ENCODE results near the gene ARVCF. TPM values are rescaled to one million over a fixed set of nuclear protein-coding genes. Genes with fewer than 3 reads are reported as not detected.

The ARVCF gene
- total and polyA plus RNA-seq, 2 experiments from 2014 or later: 1.1 to 4.0 TPM

- Histone ChIP-seq H3K36me3 (ENCODE audit: low read depth) (no peaks in the 10 kb centered on the region), H3K9me2 (ENCODE audit: insufficient read depth) (no peaks in the 10 kb centered on the region), H3K9ac (peak overlapping the region; percentile 18; the same call in 1 of the 2 replicates), H3K79me2 (ENCODE audit: insufficient read depth) (peaks cover 68% of the 10 kb centered on the region), H3K27me3 (replicated peaks; ENCODE audit: insufficient read depth) (no peaks in the 10 kb centered on the region), H3K4me3 (no peak overlapping the region), H3F3A (ENCODE audit: insufficient read depth) (no peaks in the 10 kb centered on the region), H3K4me1 (ENCODE audit: insufficient read depth) (peaks cover 7% of the 10 kb centered on the region), H3K27ac (no peak overlapping the region), H4K20me1 (ENCODE audit: insufficient read depth) (no peaks in the 10 kb centered on the region), H3K4me2 (ENCODE audit: unreplicated experiment) (no peak overlapping the region), H2AFZ (no peak overlapping the region), H3K9me3 (ENCODE audit: low read depth) (no peaks in the 10 kb centered on the region)
- no peak for DNase-seq
- no peak for TF ChIP-seq EZH2 (IDR thresholded peaks at IDR 0.05; ENCODE audit: insufficient read depth, poor library complexity, severe bottlenecking)
- 82 to 89% methylated on average over 10 of the region's 10 CpGs for WGBS, 2 experiments (ENCODE audit: low coverage in 1 of 2, low lambda C conversion rate in 2 of 2, missing lambda C conversion rate in 2 of 2)
- in situ Hi-C loops (cut with MboI): no loop called here
These were observed 6.5 kb upstream of the ARVCF start for GRCh38 chr22:20022978-20023613.

GRCh38 chr22:20022231-20022977 is 5.8 kb upstream of the ARVCF start:
- peak overlapping the region; percentile 97 for H3K9ac ChIP-seq
- WGBS, 2 experiments (ENCODE audit: low coverage in 1 of 2, low lambda C conversion rate in 2 of 2, missing lambda C conversion rate in 2 of 2): 78 to 81% methylated on average over 10 to 11 of the region's 11 CpGs

GRCh38 chr22:20021196-20022181 is 4.9 kb upstream of the ARVCF start:
- DNase-seq: peak; percentile 91
- H3K9ac ChIP-seq: peak overlapping the region; percentile 97
- no peak for TF ChIP-seq EZH2phosphoT487 (IDR thresholded peaks at IDR 0.05; ENCODE audit: insufficient read depth, low read depth)
- TF ChIP-seq EZH2 (IDR thresholded peaks at IDR 0.05; ENCODE audit: insufficient read depth, poor library complexity, severe bottlenecking): no peak
- no peaks in the 10 kb centered on the region for H3F3A ChIP-seq (ENCODE audit: insufficient read depth)
- no peaks in the 10 kb centered on the region for H4K20me1 ChIP-seq (ENCODE audit: insufficient read depth)
- H3K4me1 ChIP-seq (ENCODE audit: insufficient read depth): peaks cover 7% of the 10 kb centered on the region
- 2% methylated on average over 36 of the region's 36 CpGs for WGBS, 2 experiments (ENCODE audit: low coverage in 1 of 2, low lambda C conversion rate in 2 of 2, missing lambda C conversion rate in 2 of 2)
- no peaks in the 10 kb centered on the region for H3K9me2 ChIP-seq (ENCODE audit: insufficient read depth)
- H3K27me3 ChIP-seq (replicated peaks; ENCODE audit: insufficient read depth): no peaks in the 10 kb centered on the region
- H3K4me3 ChIP-seq: peak overlapping the region; percentile 87
- peak overlapping the region; percentile 80 for H3K4me2 ChIP-seq (ENCODE audit: unreplicated experiment)
- H2AFZ ChIP-seq: peak overlapping the region; percentile 62; the same call in 1 of the 2 replicates
- in situ Hi-C loops (cut with MboI): no loop called here
- H3K79me2 ChIP-seq (ENCODE audit: insufficient read depth): peaks cover 55% of the 10 kb centered on the region
- no peaks in the 10 kb centered on the region for H3K9me3 ChIP-seq (ENCODE audit: low read depth)
- H3K36me3 ChIP-seq (ENCODE audit: low read depth): no peaks in the 10 kb centered on the region
- H3K27ac ChIP-seq: peak overlapping the region; percentile 81

More at GRCh38 chr22:20022231-20022977, 5.8 kb upstream of the ARVCF start:
- peaks cover 64% of the 10 kb centered on the region for H3K79me2 ChIP-seq (ENCODE audit: insufficient read depth)
- no peaks in the 10 kb centered on the region for H3K9me2 ChIP-seq (ENCODE audit: insufficient read depth)
- H3K4me2 ChIP-seq (ENCODE audit: unreplicated experiment): peak overlapping the region; percentile 80
- in situ Hi-C loops (cut with MboI): no loop called here
- no peak for DNase-seq
- H3K4me3 ChIP-seq: peak overlapping the region; percentile 87
- H3K9me3 ChIP-seq (ENCODE audit: low read depth): no peaks in the 10 kb centered on the region
- peaks cover 7% of the 10 kb centered on the region for H3K4me1 ChIP-seq (ENCODE audit: insufficient read depth)
- H2AFZ ChIP-seq: no peak overlapping the region
- no peaks in the 10 kb centered on the region for H3F3A ChIP-seq (ENCODE audit: insufficient read depth)
- TF ChIP-seq EZH2 (IDR thresholded peaks at IDR 0.05; ENCODE audit: insufficient read depth, poor library complexity, severe bottlenecking) (no peak), EZH2phosphoT487 (IDR thresholded peaks at IDR 0.05; ENCODE audit: insufficient read depth, low read depth) (no peak)
- H4K20me1 ChIP-seq (ENCODE audit: insufficient read depth): no peaks in the 10 kb centered on the region
- no peaks in the 10 kb centered on the region for H3K27me3 ChIP-seq (replicated peaks; ENCODE audit: insufficient read depth)
- H3K36me3 ChIP-seq (ENCODE audit: low read depth): no peaks in the 10 kb centered on the region
- H3K27ac ChIP-seq: peak overlapping the region; percentile 81
